HL-60 (cell line): ENCODE data around the gene TBC1D1.

Experiments
- DNase-seq, 2 experiments: peaks; one replicate each; pipeline ENCODE4 v3.0.0-alpha.2; 2010 to 2020; ENCODE audit warnings: low read depth in 1 of 2, low spot score in 1 of 2
- H3K27ac ChIP-seq: fragments of 250-450 bp; sonication (Bioruptor Pico); replicated peaks from 2 replicates; pipeline ENCODE4 v1.5.1; 2020; ENCODE audit warnings: mild to moderate bottlenecking, moderate library complexity
- H3K27me3 ChIP-seq: fragments of 250-450 bp; sonication (Bioruptor Pico); 2 replicates; pipeline ENCODE4 v1.5.1; 2021; ENCODE audit warnings: mild to moderate bottlenecking, moderate library complexity; ENCODE audit not compliant: insufficient read depth, poor library complexity, severe bottlenecking
- H3K4me3 ChIP-seq: replicated peaks from 2 replicates; pipeline ENCODE4 v1.5.1; 2011; ENCODE audit warnings: mild to moderate bottlenecking, control low read depth, low read length; ENCODE audit not compliant: insufficient read depth
- CTCF ChIP-seq: IDR thresholded peaks from one replicate; pipeline ENCODE4 v1.5.1; 2011; ENCODE audit warnings: low read length, control low read depth, inconsistent platforms; ENCODE audit not compliant: insufficient read depth
- GABPA ChIP-seq: IDR thresholded peaks from 2 replicates; pipeline ENCODE4 v1.6.1; 2012; ENCODE audit warnings: low read depth
- POLR2AphosphoS5 ChIP-seq: IDR thresholded peaks from 2 replicates; pipeline ENCODE4 v1.6.1; 2012; ENCODE audit warnings: low read depth
- REST ChIP-seq: IDR thresholded peaks from 2 replicates; pipeline ENCODE4 v1.6.1; 2012; ENCODE audit warnings: low read depth; ENCODE audit not compliant: insufficient replicate concordance
- SPI1 ChIP-seq: IDR thresholded peaks from 2 replicates; pipeline ENCODE4 v1.6.1; 2012; ENCODE audit warnings: low read depth, mild to moderate bottlenecking, borderline replicate concordance

Gene TBC1D1

GRCh38 chr4:37991623-37992410 lies 100.9 kb downstream of the TBC1D1 start:
- Histone ChIP-seq H3K27ac (no peak overlapping the region; the same call in 1 of the 2 replicates), H3K27me3 (no peaks in the 10 kb centered on the region), H3K4me3 (no peak overlapping the region)
- DNase-seq = no peak
- TF ChIP-seq REST = no peak
- TF ChIP-seq SPI1 = no peak
- TF ChIP-seq CTCF = no peak
- TF ChIP-seq GABPA = no peak
- TF ChIP-seq POLR2AphosphoS5 = no peak

- Histone ChIP-seq H3K27ac (no peak overlapping the region), H3K27me3 (no peaks in the 10 kb centered on the region), H3K4me3 (no peak overlapping the region)
- TF ChIP-seq CTCF = no peak
- no peak for TF ChIP-seq POLR2AphosphoS5
- TF ChIP-seq REST = no peak
- TF ChIP-seq SPI1 = no peak
- no peak for TF ChIP-seq GABPA
- DNase-seq = no peak
These were observed 102.9 kb downstream of the TBC1D1 start for GRCh38 chr4:37993806-37994205.

GRCh38 chr4:37994569-37994968 lies 103.7 kb downstream of the TBC1D1 start:
- DNase-seq = no peak
- Histone ChIP-seq H3K27me3 (no peaks in the 10 kb centered on the region), H3K27ac (no peak overlapping the region), H3K4me3 (no peak overlapping the region)
- no peak for TF ChIP-seq CTCF
- no peak for TF ChIP-seq GABPA
- TF ChIP-seq REST = no peak
- no peak for TF ChIP-seq SPI1
- no peak for TF ChIP-seq POLR2AphosphoS5
